Common myeloid progenitor, CD34-positive (primary cell): ENCODE measurements around the gene NUDT2.
"Not testable (repeated sequence)": the region's sequence is repeated elsewhere in the genome, so short reads cannot be mapped to it uniquely, and the experiment has no call there.

ENCODE experiments used
- CTCF ChIA-PET: fragments of 350-600 bp; sonication (Branson Sonifier 250); formaldehyde crosslinking; loops from one replicate; lab custom pipeline; 2021; ENCODE audit warnings: antibody characterized with exemption; lab: Charles Lee
- POLR2A ChIA-PET: fragments of 350-600 bp; sonication (Branson Sonifier 250); formaldehyde crosslinking; loops from one replicate; lab custom pipeline; 2021; ENCODE audit warnings: antibody characterized with exemption; lab: Charles Lee
- DNase-seq, 3 donors: peaks; one replicate each; pipeline versions ENCODE4 v3.0.0 to v3.0.0-alpha.2; 2013
- H3K27ac ChIP-seq, 2 experiments: 1 replicate in 1 of 2; 2 replicates in 1 of 2; pipeline ENCODE4 v1.7.0; 2013; ENCODE audit warnings: inconsistent platforms in 2 of 2, low read length in 2 of 2, mild to moderate bottlenecking in 2 of 2, low read depth in 1 of 2, moderate library complexity in 1 of 2; ENCODE audit not compliant: severe bottlenecking in 2 of 2, insufficient read depth in 1 of 2, poor library complexity in 1 of 2
- H3K27me3 ChIP-seq, 5 experiments: replicated peaks in 2 of 5; 1 replicate in 3 of 5; 2 replicates in 2 of 5; pipeline versions ENCODE4 v1.6.1 to v1.7.0; 2013; ENCODE audit warnings: low read length in 4 of 5, mild to moderate bottlenecking in 2 of 5, moderate library complexity in 2 of 5, inconsistent platforms in 1 of 5; ENCODE audit not compliant: insufficient read depth in 5 of 5, control insufficient read depth in 4 of 5
- H3K36me3 ChIP-seq, 4 experiments: 1 replicate in 2 of 4; 2 replicates in 2 of 4; pipeline versions ENCODE4 v1.6.1 to v1.7.0; 2013; ENCODE audit warnings: low read length in 3 of 4, control low read depth in 1 of 4, mild to moderate bottlenecking in 1 of 4; ENCODE audit not compliant: control insufficient read depth in 4 of 4, insufficient read depth in 4 of 4
- H3K4me1 ChIP-seq, 4 experiments: 1 replicate in 3 of 4; 2 replicates in 1 of 4; pipeline versions ENCODE4 v1.6.1 to v1.7.1; 2013; ENCODE audit warnings: low read length in 3 of 4, mild to moderate bottlenecking in 3 of 4, control low read depth in 1 of 4, inconsistent platforms in 1 of 4, moderate library complexity in 1 of 4; ENCODE audit not compliant: control insufficient read depth in 4 of 4, insufficient read depth in 4 of 4; ENCODE audit errors: control extremely low read depth in 1 of 4
- H3K4me3 ChIP-seq, 7 experiments: 1 replicate in 4 of 7; 2 replicates in 3 of 7; pipeline versions ENCODE4 v1.5.1 to v1.7.0; 2013; ENCODE audit warnings: mild to moderate bottlenecking in 7 of 7, low read length in 6 of 7, moderate library complexity in 6 of 7, inconsistent platforms in 2 of 7, low read depth in 2 of 7, control low read depth in 1 of 7; ENCODE audit not compliant: insufficient read depth in 4 of 7, control insufficient read depth in 1 of 7; ENCODE audit errors: extremely low read depth in 1 of 7
- H3K9me3 ChIP-seq, 5 experiments: 1 replicate in 4 of 5; 2 replicates in 1 of 5; pipeline versions ENCODE4 v1.6.1 to v1.7.1; 2013; ENCODE audit warnings: low read length in 4 of 5, mild to moderate bottlenecking in 2 of 5, inconsistent platforms in 1 of 5, low read depth in 1 of 5, moderate library complexity in 1 of 5; ENCODE audit not compliant: control insufficient read depth in 4 of 5, insufficient read depth in 2 of 5; ENCODE audit errors: control extremely low read depth in 1 of 5
- WGBS: methylation state at CpG from one replicate; pipeline ENCODE4 v1.1.5; 2013; ENCODE audit not compliant: insufficient coverage; 5-methylcytosine and 5-hydroxymethylcytosine counted together

Gene NUDT2

DNA sequence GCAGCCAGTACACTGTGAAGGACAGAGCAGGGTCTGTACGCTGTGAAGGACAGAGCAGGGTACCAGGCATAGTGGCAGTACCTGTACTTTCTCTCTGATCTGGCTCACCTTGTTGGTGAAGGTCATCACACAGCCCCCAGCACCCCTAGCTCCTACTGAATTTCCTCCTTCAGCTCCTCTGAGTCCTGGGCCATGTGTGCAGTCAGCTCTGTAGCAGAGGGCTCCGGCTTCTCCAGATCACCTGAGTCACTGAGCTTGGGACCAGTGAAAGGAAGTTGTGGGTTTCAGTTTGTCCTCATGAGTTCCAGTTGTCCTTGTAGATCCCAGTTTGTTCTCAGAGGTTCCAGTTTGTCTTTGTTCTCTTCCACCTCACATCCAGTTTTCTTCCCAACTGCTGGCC lies 5.5 kb downstream of the NUDT2 start:
- ChIA-PET POLR2A (no interaction called here), CTCF (interaction anchor here (1.2 to 7.2 kb wide), 12 partner anchors 7 to 269 kb away, joined by 3 to 216 read pairs (median 4); partner anchors contain the start of gene MYORG)

DNA sequence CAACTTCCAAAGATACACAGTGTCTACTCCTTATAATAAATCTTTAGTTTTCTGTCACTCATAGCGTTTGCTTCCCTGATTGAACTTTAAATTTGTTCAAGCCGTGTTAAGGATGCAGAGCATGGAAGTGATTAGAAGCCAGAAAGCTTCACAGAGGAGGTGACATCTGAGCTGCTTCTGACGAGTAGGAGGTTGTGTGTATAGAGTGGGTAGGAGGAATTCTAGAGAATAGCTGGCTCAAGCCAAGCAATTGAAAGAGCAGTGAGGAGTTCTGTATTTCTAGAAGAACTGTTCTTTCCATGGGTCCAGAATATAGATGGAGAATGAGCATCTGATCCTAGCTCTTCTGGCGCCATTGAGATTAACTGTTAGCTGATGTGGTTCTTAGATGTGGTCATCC lies 6.0 kb downstream of the NUDT2 start:
- Histone ChIP-seq H3K27me3 (no peaks in the 10 kb centered on the region), H3K9me3 (no peaks in the 10 kb centered on the region), H3K27ac (no peak overlapping the region), H3K4me3 (no peak overlapping the region), H3K4me1 (peaks cover 0 to 9% (median 3%) of the 10 kb centered on the region in 4 experiments), H3K36me3 (peaks cover 9 to 16% (median 12%) of the 10 kb centered on the region in 4 experiments)
- 78% methylated on average over 3 of the region's 4 CpGs for WGBS
- DNase-seq = no peak
- POLR2A ChIA-PET = no interaction called here
- CTCF ChIA-PET = interaction anchor here (1.2 to 7.2 kb wide), 5 partner anchors 8 to 166 kb away, joined by 3 to 216 read pairs (median 6); partner anchors contain the start of gene MYORG

More for the DNA sequence above, 5.5 kb downstream of the NUDT2 start:
- Histone ChIP-seq H3K27ac (no peak overlapping the region), H3K36me3 (peaks cover 8 to 13% (median 11%) of the 10 kb centered on the region in 4 experiments), H3K27me3 (no peaks in the 10 kb centered on the region), H3K4me1 (peaks cover 0 to 14% (median 6%) of the 10 kb centered on the region in 4 experiments), H3K9me3 (no peaks in the 10 kb centered on the region), H3K4me3 (no peak overlapping the region)
- 63% methylated on average over 2 of the region's 2 CpGs for WGBS
- DNase-seq = no peak

DNA sequence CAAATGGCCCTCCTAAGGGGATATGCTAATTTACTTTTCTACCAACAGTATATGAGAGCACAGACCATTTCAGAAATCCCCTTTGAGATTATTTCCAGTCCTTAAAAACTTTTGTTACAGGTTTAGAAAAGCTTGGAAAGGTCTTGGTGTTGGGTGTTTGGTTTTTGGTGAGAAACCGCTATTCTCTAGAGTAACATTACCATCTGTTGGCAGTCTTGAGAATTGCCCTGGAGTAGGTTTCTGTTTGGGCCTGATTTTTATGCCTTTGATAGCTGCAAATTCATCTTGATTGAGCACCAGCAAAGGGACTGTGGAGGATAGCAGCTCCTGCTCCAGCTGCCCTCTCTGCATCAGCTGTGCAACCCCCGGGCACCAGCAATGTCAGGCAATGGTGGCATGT lies 8.0 kb downstream of the NUDT2 start:
- Histone ChIP-seq H3K4me1 (no peaks in the 10 kb centered on the region), H3K36me3 (peaks cover 11 to 32% (median 21%) of the 10 kb centered on the region in 4 experiments), H3K4me3 (no peak overlapping the region), H3K9me3 (no peaks in the 10 kb centered on the region), H3K27me3 (no peaks in the 10 kb centered on the region), H3K27ac (no peak overlapping the region)
- ChIA-PET CTCF (interaction anchor here (0.7 to 8.9 kb wide), 3 partner anchors 41 to 416 kb away, joined by 3 to 44 read pairs (median 4); partner anchors contain the start of gene MYORG), POLR2A (interaction anchor here (0.5 to 0.7 kb wide), 2 partner anchors 149 to 249 kb away, joined by 3 read pairs; no protein-coding TSS in a partner anchor)
- 100% methylated on average over 1 of the region's 2 CpGs for WGBS
- DNase-seq = peak in 2 of 3 donors; percentile 20 to 33

DNA sequence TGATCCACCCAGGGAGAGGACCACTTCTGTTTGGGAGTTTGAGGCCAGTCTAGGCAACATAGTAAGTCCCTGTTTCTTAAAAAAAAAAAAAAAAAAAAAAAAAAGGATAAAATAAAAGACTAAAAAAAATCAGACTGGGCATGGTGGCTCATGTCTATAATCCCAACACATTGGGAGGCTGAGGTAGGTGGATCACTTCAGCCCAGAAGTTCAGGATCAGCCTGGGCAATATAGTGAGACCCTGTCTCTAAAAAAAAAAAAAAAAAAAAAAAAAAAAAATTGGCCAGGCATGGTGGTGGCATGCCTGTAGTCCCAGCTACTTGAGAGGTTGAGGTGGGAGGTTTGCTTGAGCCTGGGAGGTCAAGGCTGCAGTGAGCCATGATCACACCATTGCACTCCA lies 8.7 kb downstream of the NUDT2 start:
- CTCF ChIA-PET = interaction anchor here (0.6 to 8.9 kb wide), 3 partner anchors 40 to 233 kb away, joined by 4 to 44 read pairs (median 5); partner anchors contain the start of gene MYORG
- H3K4me1 ChIP-seq, H3K4me3 ChIP-seq, H3K27me3 ChIP-seq, POLR2A ChIA-PET, H3K27ac ChIP-seq, DNase-seq, H3K9me3 ChIP-seq: not testable (repeated sequence)
- peaks cover 11 to 36% (median 24%) of the 10 kb centered on the region in 4 experiments for H3K36me3 ChIP-seq

DNA sequence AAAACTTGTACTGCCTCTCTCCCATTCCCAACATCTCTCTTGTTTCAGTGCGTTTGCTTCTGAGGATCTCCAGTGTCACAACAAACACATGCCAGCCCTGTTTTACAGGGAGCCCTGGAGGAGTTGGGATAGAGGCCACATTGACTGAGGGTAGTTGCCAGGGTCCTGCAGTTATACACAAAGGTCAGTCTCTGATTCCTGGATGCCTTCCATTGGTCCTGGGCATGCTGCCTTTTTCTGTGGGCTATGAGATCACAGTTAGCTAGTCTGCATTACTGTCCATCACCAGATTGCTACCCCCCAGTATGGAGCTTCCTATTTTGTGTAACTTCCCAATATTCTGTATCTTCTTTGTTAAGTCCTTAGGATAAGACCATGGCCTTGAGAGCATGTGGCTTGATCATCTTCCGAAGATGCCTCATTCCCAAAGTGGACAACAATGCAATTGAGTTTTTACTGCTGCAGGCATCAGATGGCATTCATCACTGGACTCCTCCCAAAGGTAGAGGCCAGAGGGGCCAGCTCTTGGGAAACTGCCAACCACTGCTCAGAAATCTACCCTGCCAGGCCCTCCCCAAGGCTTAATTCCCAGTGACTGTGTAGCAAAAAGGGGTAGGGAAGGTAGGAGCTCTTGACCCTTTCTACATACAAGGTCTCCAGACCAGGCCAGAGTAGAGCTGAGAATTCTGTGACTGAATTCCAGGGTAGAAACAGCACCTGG lies 9.5 kb downstream of the NUDT2 start:
- no peak overlapping the region for H3K27ac ChIP-seq
- H3K36me3 ChIP-seq = peaks cover 11 to 43% (median 29%) of the 10 kb centered on the region in 4 experiments
- ChIA-PET POLR2A (interaction anchor here (1.6 kb wide), 1 partner anchor 38 kb away, joined by 4 read pairs; the partner anchor contains the start of gene MYORG), CTCF (interaction anchor here (1.2 to 8.9 kb wide), 2 partner anchors 40 to 65 kb away, joined by 5 to 44 read pairs; partner anchors contain the start of gene MYORG)
- no peak overlapping the region for H3K4me3 ChIP-seq
- 95% methylated on average over 2 of the region's 2 CpGs for WGBS
- H3K27me3 ChIP-seq = no peaks in the 10 kb centered on the region
- no peak for DNase-seq
- no peaks in the 10 kb centered on the region for H3K4me1 ChIP-seq
- no peaks in the 10 kb centered on the region for H3K9me3 ChIP-seq

DNA sequence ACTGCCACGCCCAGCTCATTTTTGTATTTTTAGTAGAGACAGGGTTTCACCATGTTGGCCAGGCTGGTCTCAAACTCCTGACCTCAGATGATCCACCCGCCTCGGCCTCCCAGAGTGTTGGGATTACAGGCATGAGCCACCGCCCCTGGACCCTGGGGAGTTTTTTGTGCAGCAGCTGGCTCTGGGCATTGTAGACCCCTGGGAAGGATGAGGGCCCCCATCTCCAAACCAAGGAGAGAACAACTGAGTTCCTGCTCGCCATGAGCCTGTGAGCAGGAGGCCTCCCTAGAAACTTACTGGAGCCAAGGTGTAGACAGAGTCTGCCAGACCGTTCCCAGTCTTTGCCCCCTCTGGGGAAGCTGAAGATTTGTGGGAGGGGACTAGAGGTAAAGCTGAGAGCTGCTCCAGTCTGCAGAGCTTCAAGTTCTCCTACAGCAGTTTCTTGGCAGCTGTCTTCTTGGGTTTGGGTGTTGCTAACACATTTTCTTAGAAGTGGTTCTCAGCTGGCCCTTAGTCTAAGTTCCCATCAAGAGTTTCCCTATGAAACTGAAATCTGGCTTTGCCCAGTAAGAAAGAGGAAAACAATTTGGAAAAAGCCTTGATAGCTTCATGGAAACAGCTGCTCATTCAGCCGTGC lies 12.4 kb downstream of the NUDT2 start:
- Histone ChIP-seq H3K36me3 (peaks cover 11 to 50% (median 29%) of the 10 kb centered on the region in 4 experiments), H3K4me1 (no peaks in the 10 kb centered on the region), H3K4me3 (no peak overlapping the region), H3K27ac (no peak overlapping the region), H3K27me3 (no peaks in the 10 kb centered on the region), H3K9me3 (no peaks in the 10 kb centered on the region)
- CTCF ChIA-PET = interaction anchor here (1.0 to 8.9 kb wide), 4 partner anchors 9 to 88 kb away, joined by 3 to 44 read pairs (median 6); partner anchors contain the start of gene MYORG
- WGBS = 100% methylated on average over 5 of the region's 7 CpGs
- POLR2A ChIA-PET = no interaction called here
- DNase-seq = no peak
